NCI-H2227 (cell line): ENCODE measurements around the gene MS4A4A.

Experiments used
- DNase-seq: peaks from one replicate; lab custom pipeline; 2025; ENCODE audit not compliant: unreplicated experiment; lab: John Stamatoyannopoulos, UW

MS4A4A gene

GRCh38 chr11:60347084-60347797, 66.8 kb downstream of the MS4A4A start:
- no peak for DNase-seq

GRCh38 chr11:60348116-60348515, 67.7 kb downstream of the MS4A4A start:
- no peak for DNase-seq

- no peak for DNase-seq
Measured at GRCh38 chr11:60349990-60350389, 69.5 kb downstream of the MS4A4A start.

DNA sequence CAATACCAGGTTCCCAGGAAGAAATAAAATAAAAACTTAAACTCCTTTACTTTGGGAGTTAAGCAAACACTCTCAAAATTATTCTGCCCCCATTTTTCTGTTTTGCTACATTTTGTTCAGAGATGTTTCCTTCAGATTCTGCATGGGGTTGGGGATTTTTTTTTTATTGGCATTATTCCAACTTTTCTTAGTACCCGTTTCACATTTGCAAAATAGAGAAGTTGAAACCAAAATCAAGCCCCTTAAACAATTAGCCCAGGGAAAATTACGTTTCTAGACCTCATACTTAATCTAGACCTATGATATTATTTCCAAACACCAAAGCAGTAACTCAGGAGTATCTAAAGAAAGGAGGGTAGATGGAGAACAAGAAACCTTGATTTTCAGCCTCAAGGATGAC, 77.3 kb downstream of the MS4A4A start:
- no peak for DNase-seq
